H7 (cell line): ENCODE data around the gene PNPO. TPM values are rescaled to one million over a fixed set of nuclear protein-coding genes. Genes with fewer than 3 reads are reported as not detected.

Experiments used
- total RNA-seq: library from RNA; depleted of rRNA; stranded (reverse); fragments of >200 nt; shearing (Covaris generic); gene quantifications from 2 replicates; pipeline ENCODE4 v1.2.3, GENCODE V29; 2014; rRNA removed

Gene PNPO
- total RNA-seq, 1 experiment from 2014 or later, result 8.9 TPM

Other genes with a start within 250 kb of the PNPO start
- gene TBKBP1, start 247.4 kb upstream of the PNPO start, total RNA-seq, result 13.9 and 16.3 TPM in 2 replicates
- gene TBX21, start 208.3 kb upstream of the PNPO start, total RNA-seq, result not detected in 2 replicates
- 11.3 and 21.8 TPM in 2 replicates for gene OSBPL7, start 119.8 kb upstream of the PNPO start, total RNA-seq
- gene MRPL10, start 110.0 kb upstream of the PNPO start, total RNA-seq, result 138 and 156 TPM in 2 replicates
- 0.21 and 0.30 TPM in 2 replicates for gene LRRC46, start 109.9 kb upstream of the PNPO start, total RNA-seq
- 35.5 and 48.6 TPM in 2 replicates for gene SCRN2, start 100.3 kb upstream of the PNPO start, total RNA-seq
- gene SP6, start 90.4 kb upstream of the PNPO start, total RNA-seq, result 0.07 and 0.10 TPM in 2 replicates
- gene SP2, start 45.3 kb upstream of the PNPO start, total RNA-seq, result 2.7 and 3.2 TPM in 2 replicates
- 0.10 TPM in 1 of 2 replicates, not detected in the other for gene PRR15L, start 16.3 kb downstream of the PNPO start, total RNA-seq
- 63.9 and 79.1 TPM in 2 replicates for gene CDK5RAP3, start 29.5 kb downstream of the PNPO start, total RNA-seq
- not detected in 2 replicates for gene COPZ2, start 96.2 kb downstream of the PNPO start, total RNA-seq
- 89.5 and 114 TPM in 2 replicates for gene NFE2L1, start 106.8 kb downstream of the PNPO start, total RNA-seq
- 126 and 153 TPM in 2 replicates for gene CBX1, start 159.9 kb downstream of the PNPO start, total RNA-seq
- gene SNX11, start 166.2 kb downstream of the PNPO start, total RNA-seq, result 16.0 and 17.4 TPM in 2 replicates